SU-DHL-6 (cell line): ENCODE results near the gene TNFRSF4.
"Not testable (repeated sequence)": the region's sequence is repeated elsewhere in the genome, so short reads cannot be mapped to it uniquely, and the experiment has no call there.

Experiments
- H2AFZ ChIP-seq: fragments of 200-600 bp; sonication (generic); 2 replicates; pipeline ENCODE4 v1.6.1; 2014; ENCODE audit warnings: low read depth, mild to moderate bottlenecking, moderate library complexity, mixed read lengths, antibody characterized with exemption, low read length; ENCODE audit not compliant: severe bottlenecking
- H3F3A ChIP-seq: fragments of 200-600 bp; shearing (Covaris generic); 2 replicates; pipeline ENCODE4 v1.6.0; 2016; ENCODE audit warnings: antibody characterized with exemption, mild to moderate bottlenecking; ENCODE audit not compliant: insufficient read depth
- H3K27ac ChIP-seq: fragments of 200-600 bp; sonication (generic); 2 replicates; pipeline ENCODE4 v1.5.1; 2016; ENCODE audit warnings: low read depth, mild to moderate bottlenecking, low read length, moderate library complexity, mixed read lengths
- H3K27me3 ChIP-seq: fragments of 200-600 bp; sonication (generic), shearing (Covaris generic); 2 replicates; pipeline ENCODE4 v1.6.0; 2014; ENCODE audit warnings: mild to moderate bottlenecking, low read length
- H3K36me3 ChIP-seq: fragments of 200-600 bp; sonication (generic); 2 replicates; pipeline ENCODE4 v1.6.1; 2014; ENCODE audit warnings: mild to moderate bottlenecking, low read length, mixed read lengths
- H3K4me2 ChIP-seq: fragments of 300-600, 200-600 bp; shearing (Covaris generic), sonication (generic); 2 replicates; pipeline ENCODE4 v1.6.0; 2014; ENCODE audit warnings: low read length, low read depth, mild to moderate bottlenecking; ENCODE audit not compliant: poor library complexity, severe bottlenecking
- H3K4me3 ChIP-seq: fragments of 200-600 bp; sonication (generic); 2 replicates; pipeline ENCODE4 v1.5.1; 2014; ENCODE audit warnings: antibody characterized with exemption, low read length, mild to moderate bottlenecking, mixed read lengths; ENCODE audit not compliant: insufficient read depth, poor library complexity, severe bottlenecking
- H3K79me2 ChIP-seq: fragments of 200-600 bp; sonication (generic); 2 replicates; pipeline ENCODE4 v1.6.1; 2014; ENCODE audit warnings: mild to moderate bottlenecking, low read length, moderate library complexity; ENCODE audit not compliant: insufficient read depth
- H3K9ac ChIP-seq: fragments of 200-600 bp; sonication (generic); 2 replicates; pipeline ENCODE4 v1.7.0; 2014; ENCODE audit warnings: mild to moderate bottlenecking, low read length
- H3K9me2 ChIP-seq: fragments of 200-600 bp; sonication (generic); replicated peaks from 2 replicates; pipeline ENCODE4 v1.6.1; 2014; ENCODE audit warnings: low read length; ENCODE audit not compliant: insufficient read depth
- H3K9me3 ChIP-seq: fragments of 200-600 bp; sonication (generic); 2 replicates; pipeline ENCODE4 v1.6.1; 2014; ENCODE audit warnings: low read length, mixed read lengths; ENCODE audit not compliant: insufficient read depth
- H4K20me1 ChIP-seq: fragments of 200-600 bp; sonication (generic); 2 replicates; pipeline ENCODE4 v1.6.1; 2014; ENCODE audit warnings: low read depth, mild to moderate bottlenecking, antibody characterized with exemption, low read length, moderate library complexity, mixed read lengths
- CTCF ChIP-seq: fragments of 200-600 bp; sonication (generic); IDR thresholded peaks from one replicate; pipeline ENCODE4 v1.5.1; 2017; ENCODE audit warnings: antibody characterized with exemption, mild to moderate bottlenecking, low read length, moderate library complexity; ENCODE audit not compliant: insufficient read depth, poor library complexity, severe bottlenecking
- EZH2phosphoT487 ChIP-seq: fragments of 200-600 bp; sonication (generic), shearing (Covaris generic); conservative IDR thresholded peaks from 2 replicates; pipeline ENCODE4 v1.6.1; 2018; ENCODE audit warnings: mild to moderate bottlenecking, antibody characterized with exemption, low read length, moderate library complexity, mixed read lengths

TNFRSF4 gene

GRCh38 chr1:1177452-1178206 lies 36.3 kb downstream of the TNFRSF4 start:
- Histone ChIP-seq H3F3A (peaks cover 2% of the 10 kb centered on the region; the same call in 1 of the 2 replicates), H3K36me3 (no peaks in the 10 kb centered on the region), H3K79me2 (no peaks in the 10 kb centered on the region), H4K20me1 (no peaks in the 10 kb centered on the region), H2AFZ (no peak overlapping the region), H3K9me2 (no peaks in the 10 kb centered on the region), H3K9me3 (0 out of 2 replicates have a peak, but pooled peaks cover 3% of the 10 kb centered on the region), H3K9ac (no peak overlapping the region), H3K27ac (no peak overlapping the region), H3K4me2 (no peak overlapping the region), H3K27me3 (no peaks in the 10 kb centered on the region), H3K4me3 (no peak overlapping the region)
- no peak for TF ChIP-seq EZH2phosphoT487
- no peak for TF ChIP-seq CTCF

GRCh38 chr1:1176931-1177330 lies 37.0 kb downstream of the TNFRSF4 start:
- H2AFZ ChIP-seq: no peak overlapping the region
- no peak overlapping the region for H3K4me2 ChIP-seq
- TF ChIP-seq EZH2phosphoT487 (no peak), CTCF (no peak)

GRCh38 chr1:1176063-1176761 lies 37.7 kb downstream of the TNFRSF4 start:
- H4K20me1 ChIP-seq, H3K9me3 ChIP-seq, H3K36me3 ChIP-seq, H3K9me2 ChIP-seq, H3K27ac ChIP-seq, H3F3A ChIP-seq, H3K79me2 ChIP-seq, H3K27me3 ChIP-seq, H3K9ac ChIP-seq, H2AFZ ChIP-seq, H3K4me2 ChIP-seq, H3K4me3 ChIP-seq: not testable (repeated sequence)

More at GRCh38 chr1:1176931-1177330, 37.0 kb downstream of the TNFRSF4 start:
- Histone ChIP-seq H3K27ac (no peak overlapping the region), H3K27me3 (no peaks in the 10 kb centered on the region), H3K36me3 (no peaks in the 10 kb centered on the region), H4K20me1 (no peaks in the 10 kb centered on the region), H3K9ac (no peak overlapping the region), H3K79me2 (no peaks in the 10 kb centered on the region), H3K9me2 (no peaks in the 10 kb centered on the region), H3K4me3 (no peak overlapping the region), H3K9me3 (0 out of 2 replicates have a peak, but pooled peaks cover 3% of the 10 kb centered on the region), H3F3A (peaks cover 2% of the 10 kb centered on the region; the same call in 1 of the 2 replicates)
